Fibroblast of villous mesenchyme (primary cell): Measurements from ENCODE around the gene HCRTR1. TPM values are rescaled to one million over a fixed set of nuclear protein-coding genes. Genes with fewer than 3 reads are reported as not detected.

Experiments used
- DNase-seq: peaks from one replicate; pipeline ENCODE4 v3.0.0-alpha.2; 2010; ENCODE audit warnings: low read depth
- H3K4me3 ChIP-seq: 2 replicates; pipeline ENCODE4 v1.5.1; 2011; ENCODE audit warnings: low read depth, mild to moderate bottlenecking, low read length
- CTCF ChIP-seq: IDR thresholded peaks from 2 replicates; pipeline ENCODE4 v1.5.1; 2012; ENCODE audit warnings: low read depth, mild to moderate bottlenecking, low read length; ENCODE audit not compliant: insufficient read depth
- total RNA-seq: library from RNA; depleted of rRNA; stranded (reverse); fragments of >200 nt; gene quantifications from 2 replicates; pipeline ENCODE4 v1.2.3, GENCODE V29; 2012

The HCRTR1 gene
- total RNA-seq, 1 donor: under 0.01 TPM

- DNase-seq: peak; percentile 37
- no peak overlapping the region for H3K4me3 ChIP-seq
- TF ChIP-seq CTCF: no peak
Observed at GRCh38 chr1:31666263-31666963, 48.9 kb downstream of the HCRTR1 start.

GRCh38 chr1:31667065-31667785 lies 49.7 kb downstream of the HCRTR1 start:
- TF ChIP-seq CTCF: no peak
- no peak overlapping the region for H3K4me3 ChIP-seq
- no peak for DNase-seq

- no peak for TF ChIP-seq CTCF
- H3K4me3 ChIP-seq: no peak overlapping the region
- DNase-seq: no peak
Observed at GRCh38 chr1:31668303-31668883, 50.9 kb downstream of the HCRTR1 start.

- DNase-seq: no peak
- H3K4me3 ChIP-seq: no peak overlapping the region
- no peak for TF ChIP-seq CTCF
Observed at GRCh38 chr1:31669433-31669785, 51.9 kb downstream of the HCRTR1 start.

- peak; percentile 65 for DNase-seq
- TF ChIP-seq CTCF: peak; percentile 16
Observed at GRCh38 chr1:31669786-31670592, 52.5 kb downstream of the HCRTR1 start.

GRCh38 chr1:31670593-31670964 lies 53.1 kb downstream of the HCRTR1 start:
- no peak for TF ChIP-seq CTCF
- H3K4me3 ChIP-seq: no peak overlapping the region
- DNase-seq: no peak

More at GRCh38 chr1:31669786-31670592, 52.5 kb downstream of the HCRTR1 start:
- no peak overlapping the region for H3K4me3 ChIP-seq
